GM10847 (cell line): ENCODE results near the gene GFAP.

Experiments used
- POLR2A ChIP-seq: IDR thresholded peaks from 2 replicates; pipeline ENCODE4 v1.6.1; 2011; ENCODE audit not compliant: insufficient read length; ENCODE audit errors: extremely low read depth

The GFAP gene

GRCh38 chr17:44921122-44921882 is 6.0 kb upstream of the GFAP start:
- TF ChIP-seq POLR2A = no peak

GRCh38 chr17:44920565-44920940 is 5.3 kb upstream of the GFAP start:
- no peak for TF ChIP-seq POLR2A

- TF ChIP-seq POLR2A = no peak
These were observed 4.7 kb upstream of the GFAP start for GRCh38 chr17:44919885-44920564.

- no peak for TF ChIP-seq POLR2A
These were observed 4.1 kb upstream of the GFAP start for GRCh38 chr17:44919411-44919810.

GRCh38 chr17:44918006-44918405 is 2.7 kb upstream of the GFAP start:
- TF ChIP-seq POLR2A = no peak

GRCh38 chr17:44917456-44917855 is 2.2 kb upstream of the GFAP start:
- TF ChIP-seq POLR2A = no peak

- TF ChIP-seq POLR2A = no peak
These were observed 1.5 kb upstream of the GFAP start for GRCh38 chr17:44916781-44917241.

GRCh38 chr17:44915862-44916780 is 821 bp upstream of the GFAP start:
- TF ChIP-seq POLR2A = no peak

- TF ChIP-seq POLR2A = no peak
These were observed 515 bp downstream of the GFAP start for GRCh38 chr17:44914698-44915271.

GRCh38 chr17:44914148-44914547 is 1.2 kb downstream of the GFAP start:
- TF ChIP-seq POLR2A = no peak

GRCh38 chr17:44913676-44914075 is 1.6 kb downstream of the GFAP start:
- TF ChIP-seq POLR2A = no peak

- no peak for TF ChIP-seq POLR2A
These were observed 2.3 kb downstream of the GFAP start for GRCh38 chr17:44912763-44913544.

GRCh38 chr17:44911133-44912001 is 3.9 kb downstream of the GFAP start:
- no peak for TF ChIP-seq POLR2A
